ENCODE measurements around the gene HERC2. TPM values are rescaled to one million over a fixed set of nuclear protein-coding genes. Genes with fewer than 3 reads are reported as not detected.

The HERC2 gene
- total RNA-seq, 1 experiment from 2014 or later = 69.7 TPM

- Histone ChIP-seq H3K27ac (ENCODE audit: low read length) (no peak overlapping the region), H3K9me3 (ENCODE audit: control insufficient read depth, insufficient read depth, low read depth, low read length) (no peaks in the 10 kb centered on the region), H3K4me1 (ENCODE audit: control insufficient read depth, insufficient read depth, low read length) (no peaks in the 10 kb centered on the region), H3K27me3 (ENCODE audit: control insufficient read depth, insufficient read depth, low read length) (no peaks in the 10 kb centered on the region), H3K4me3 (ENCODE audit: low read depth in 2 of 2, low read length in 2 of 2) (no peak overlapping the region), H3K36me3 (ENCODE audit: control insufficient read depth, insufficient read depth, low read length) (no peaks in the 10 kb centered on the region)
- ATAC-seq (no peak), DNase-seq (ENCODE audit: low read depth, low spot score) (no peak)
- in situ Hi-C loops (cut with HindIII; ENCODE audit: low pct_unique_long_range_greater_than_20kb, low sequenced_read_pairs) (no loop called here), intact Hi-C loops (cut with micrococcal nuclease; ENCODE audit: unreplicated experiment) (no loop called here)
- CTCF ChIA-PET = no interaction called here
- TF ChIP-seq POLR2AphosphoS5 (IDR thresholded peaks at IDR 0.05; ENCODE audit: low read depth, low read length) = no peak
- no peak for TF ChIP-seq CTCF (IDR thresholded peaks at IDR 0.05)
- no peak for TF ChIP-seq TCF7L2 (IDR thresholded peaks at IDR 0.05; ENCODE audit: low read depth, low read length)
- no peak for TF ChIP-seq REST (IDR thresholded peaks at IDR 0.05; ENCODE audit: insufficient read depth in 1 of 2, low read depth in 2 of 2, low read length in 1 of 2)
- TF ChIP-seq SIN3A (IDR thresholded peaks at IDR 0.05; ENCODE audit: borderline replicate concordance, insufficient read depth, low read depth, low read length) = no peak
- POLR2A ChIA-PET = no interaction called here
- no TSS peak for BruUV-seq (replicated peaks)
Measured at GRCh38 chr15:28101983-28102441, 220.0 kb downstream of the HERC2 start.

GRCh38 chr15:28101201-28101600 is 220.8 kb downstream of the HERC2 start:
- Histone ChIP-seq H3K27me3 (ENCODE audit: control insufficient read depth, insufficient read depth, low read length) (no peaks in the 10 kb centered on the region), H3K9me3 (ENCODE audit: control insufficient read depth, insufficient read depth, low read depth, low read length) (no peaks in the 10 kb centered on the region), H3K27ac (ENCODE audit: low read length) (no peak overlapping the region), H3K4me1 (ENCODE audit: control insufficient read depth, insufficient read depth, low read length) (no peaks in the 10 kb centered on the region; the same call in 1 of the 2 replicates), H3K4me3 (ENCODE audit: low read depth in 2 of 2, low read length in 2 of 2) (no peak overlapping the region), H3K36me3 (ENCODE audit: control insufficient read depth, insufficient read depth, low read length) (no peaks in the 10 kb centered on the region)
- DNase-seq (ENCODE audit: low read depth, low spot score) = no peak
- BruUV-seq (replicated peaks) = no TSS peak
- TF ChIP-seq REST (IDR thresholded peaks at IDR 0.05; ENCODE audit: insufficient read depth in 1 of 2, low read depth in 2 of 2, low read length in 1 of 2) = no peak
- TF ChIP-seq SIN3A (IDR thresholded peaks at IDR 0.05; ENCODE audit: borderline replicate concordance, insufficient read depth, low read depth, low read length) = no peak
- TF ChIP-seq POLR2AphosphoS5 (IDR thresholded peaks at IDR 0.05; ENCODE audit: low read depth, low read length) = no peak
- no peak for TF ChIP-seq TCF7L2 (IDR thresholded peaks at IDR 0.05; ENCODE audit: low read depth, low read length)
- no peak for TF ChIP-seq CTCF (IDR thresholded peaks at IDR 0.05)
- ChIA-PET POLR2A (no interaction called here), CTCF (no interaction called here)
- in situ Hi-C loops (cut with HindIII; ENCODE audit: low pct_unique_long_range_greater_than_20kb, low sequenced_read_pairs) (no loop called here), intact Hi-C loops (cut with micrococcal nuclease; ENCODE audit: unreplicated experiment) (no loop called here)
- no peak for ATAC-seq
